ENCODE measurements around the gene LRRC46.

- TF ChIP-seq, protein P1, sequence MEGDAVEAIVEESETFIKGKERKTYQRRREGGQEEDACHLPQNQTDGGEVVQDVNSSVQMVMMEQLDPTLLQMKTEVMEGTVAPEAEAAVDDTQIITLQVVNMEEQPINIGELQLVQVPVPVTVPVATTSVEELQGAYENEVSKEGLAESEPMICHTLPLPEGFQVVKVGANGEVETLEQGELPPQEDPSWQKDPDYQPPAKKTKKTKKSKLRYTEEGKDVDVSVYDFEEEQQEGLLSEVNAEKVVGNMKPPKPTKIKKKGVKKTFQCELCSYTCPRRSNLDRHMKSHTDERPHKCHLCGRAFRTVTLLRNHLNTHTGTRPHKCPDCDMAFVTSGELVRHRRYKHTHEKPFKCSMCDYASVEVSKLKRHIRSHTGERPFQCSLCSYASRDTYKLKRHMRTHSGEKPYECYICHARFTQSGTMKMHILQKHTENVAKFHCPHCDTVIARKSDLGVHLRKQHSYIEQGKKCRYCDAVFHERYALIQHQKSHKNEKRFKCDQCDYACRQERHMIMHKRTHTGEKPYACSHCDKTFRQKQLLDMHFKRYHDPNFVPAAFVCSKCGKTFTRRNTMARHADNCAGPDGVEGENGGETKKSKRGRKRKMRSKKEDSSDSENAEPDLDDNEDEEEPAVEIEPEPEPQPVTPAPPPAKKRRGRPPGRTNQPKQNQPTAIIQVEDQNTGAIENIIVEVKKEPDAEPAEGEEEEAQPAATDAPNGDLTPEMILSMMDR (IDR thresholded peaks at IDR 0.05 in 2 of 3, conservative IDR thresholded peaks at IDR 0.05 in 1 of 3; ENCODE audit: insufficient read depth in 2 of 3, low read depth in 1 of 3, low read length in 3 of 3): no peak
- no peak for TF ChIP-seq ZNF785 (CRISPR knock-in tag; IDR thresholded peaks at IDR 0.05)
- TF ChIP-seq MAFK (IDR thresholded peaks at IDR 0.05; ENCODE audit: low read length): no peak
- TF ChIP-seq FOXK2 (conservative IDR thresholded peaks at IDR 0.05 in 1 of 2, IDR thresholded peaks at IDR 0.05 in 1 of 2; ENCODE audit: low read depth in 2 of 2): no peak
- no peak for TF ChIP-seq TAF1 (IDR thresholded peaks at IDR 0.05; ENCODE audit: control insufficient read depth, extremely low read depth, insufficient read depth, low read length, severe bottlenecking)
- no peak for TF ChIP-seq JUND (IDR thresholded peaks at IDR 0.05; ENCODE audit: borderline replicate concordance, low read depth, low read length)
- no peak for TF ChIP-seq JUND (tag; IDR thresholded peaks at IDR 0.05; ENCODE audit: borderline replicate concordance, low read depth, low read length)
- no peak for TF ChIP-seq POLR2AphosphoS2 (IDR thresholded peaks at IDR 0.05; ENCODE audit: low read length)
- TF ChIP-seq FOS (IDR thresholded peaks at IDR 0.05; ENCODE audit: extremely low read depth, insufficient read length): no peak
- TF ChIP-seq, protein P2, sequence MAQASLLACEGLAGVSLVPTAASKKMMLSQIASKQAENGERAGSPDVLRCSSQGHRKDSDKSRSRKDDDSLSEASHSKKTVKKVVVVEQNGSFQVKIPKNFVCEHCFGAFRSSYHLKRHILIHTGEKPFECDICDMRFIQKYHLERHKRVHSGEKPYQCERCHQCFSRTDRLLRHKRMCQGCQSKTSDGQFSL (CRISPR knock-in tag; IDR thresholded peaks at IDR 0.05): no peak
- TF ChIP-seq, protein P2 (tag; IDR thresholded peaks at IDR 0.05): no peak
- TF ChIP-seq, protein P3, sequence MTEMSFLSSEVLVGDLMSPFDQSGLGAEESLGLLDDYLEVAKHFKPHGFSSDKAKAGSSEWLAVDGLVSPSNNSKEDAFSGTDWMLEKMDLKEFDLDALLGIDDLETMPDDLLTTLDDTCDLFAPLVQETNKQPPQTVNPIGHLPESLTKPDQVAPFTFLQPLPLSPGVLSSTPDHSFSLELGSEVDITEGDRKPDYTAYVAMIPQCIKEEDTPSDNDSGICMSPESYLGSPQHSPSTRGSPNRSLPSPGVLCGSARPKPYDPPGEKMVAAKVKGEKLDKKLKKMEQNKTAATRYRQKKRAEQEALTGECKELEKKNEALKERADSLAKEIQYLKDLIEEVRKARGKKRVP (CRISPR knock-in tag; IDR thresholded peaks at IDR 0.05): no peak
- no peak for TF ChIP-seq ZNF146 (CRISPR knock-in tag; IDR thresholded peaks at IDR 0.05; ENCODE audit: unreplicated experiment)
- TF ChIP-seq CCNT2 (IDR thresholded peaks at IDR 0.05; ENCODE audit: borderline replicate concordance, extremely low read depth, insufficient read length, low read depth, low read length): no peak
These were observed 6.0 kb downstream of the LRRC46 start for GRCh38 chr17:47837401-47838039.
